SU-DHL-6 (cell line): ENCODE data around the gene RELN.

Experiments used
- H2AFZ ChIP-seq: fragments of 200-600 bp; sonication (generic); 2 replicates; pipeline ENCODE4 v1.6.1; 2014; ENCODE audit warnings: low read depth, mild to moderate bottlenecking, moderate library complexity, mixed read lengths, antibody characterized with exemption, low read length; ENCODE audit not compliant: severe bottlenecking
- H3F3A ChIP-seq: fragments of 200-600 bp; shearing (Covaris generic); 2 replicates; pipeline ENCODE4 v1.6.0; 2016; ENCODE audit warnings: antibody characterized with exemption, mild to moderate bottlenecking; ENCODE audit not compliant: insufficient read depth
- H3K27ac ChIP-seq: fragments of 200-600 bp; sonication (generic); 2 replicates; pipeline ENCODE4 v1.5.1; 2016; ENCODE audit warnings: low read depth, mild to moderate bottlenecking, low read length, moderate library complexity, mixed read lengths
- H3K27me3 ChIP-seq: fragments of 200-600 bp; sonication (generic), shearing (Covaris generic); 2 replicates; pipeline ENCODE4 v1.6.0; 2014; ENCODE audit warnings: mild to moderate bottlenecking, low read length
- H3K36me3 ChIP-seq: fragments of 200-600 bp; sonication (generic); 2 replicates; pipeline ENCODE4 v1.6.1; 2014; ENCODE audit warnings: mild to moderate bottlenecking, low read length, mixed read lengths
- H3K4me2 ChIP-seq: fragments of 300-600, 200-600 bp; shearing (Covaris generic), sonication (generic); 2 replicates; pipeline ENCODE4 v1.6.0; 2014; ENCODE audit warnings: low read length, low read depth, mild to moderate bottlenecking; ENCODE audit not compliant: poor library complexity, severe bottlenecking
- H3K4me3 ChIP-seq: fragments of 200-600 bp; sonication (generic); 2 replicates; pipeline ENCODE4 v1.5.1; 2014; ENCODE audit warnings: antibody characterized with exemption, low read length, mild to moderate bottlenecking, mixed read lengths; ENCODE audit not compliant: insufficient read depth, poor library complexity, severe bottlenecking
- H3K79me2 ChIP-seq: fragments of 200-600 bp; sonication (generic); 2 replicates; pipeline ENCODE4 v1.6.1; 2014; ENCODE audit warnings: mild to moderate bottlenecking, low read length, moderate library complexity; ENCODE audit not compliant: insufficient read depth
- H3K9ac ChIP-seq: fragments of 200-600 bp; sonication (generic); 2 replicates; pipeline ENCODE4 v1.7.0; 2014; ENCODE audit warnings: mild to moderate bottlenecking, low read length
- H3K9me2 ChIP-seq: fragments of 200-600 bp; sonication (generic); replicated peaks from 2 replicates; pipeline ENCODE4 v1.6.1; 2014; ENCODE audit warnings: low read length; ENCODE audit not compliant: insufficient read depth
- H3K9me3 ChIP-seq: fragments of 200-600 bp; sonication (generic); 2 replicates; pipeline ENCODE4 v1.6.1; 2014; ENCODE audit warnings: low read length, mixed read lengths; ENCODE audit not compliant: insufficient read depth
- H4K20me1 ChIP-seq: fragments of 200-600 bp; sonication (generic); 2 replicates; pipeline ENCODE4 v1.6.1; 2014; ENCODE audit warnings: low read depth, mild to moderate bottlenecking, antibody characterized with exemption, low read length, moderate library complexity, mixed read lengths
- CTCF ChIP-seq: fragments of 200-600 bp; sonication (generic); IDR thresholded peaks from one replicate; pipeline ENCODE4 v1.5.1; 2017; ENCODE audit warnings: antibody characterized with exemption, mild to moderate bottlenecking, low read length, moderate library complexity; ENCODE audit not compliant: insufficient read depth, poor library complexity, severe bottlenecking
- EZH2phosphoT487 ChIP-seq: fragments of 200-600 bp; sonication (generic), shearing (Covaris generic); conservative IDR thresholded peaks from 2 replicates; pipeline ENCODE4 v1.6.1; 2018; ENCODE audit warnings: mild to moderate bottlenecking, antibody characterized with exemption, low read length, moderate library complexity, mixed read lengths

The RELN gene

GRCh38 chr7:103715376-103716120 is 273.9 kb downstream of the RELN start:
- no peak for TF ChIP-seq CTCF
- TF ChIP-seq EZH2phosphoT487 = no peak
- H3F3A ChIP-seq = no peaks in the 10 kb centered on the region
- no peak overlapping the region for H3K4me2 ChIP-seq
- no peak overlapping the region for H2AFZ ChIP-seq
- H3K9ac ChIP-seq = no peak overlapping the region
- no peaks in the 10 kb centered on the region for H3K79me2 ChIP-seq
- H4K20me1 ChIP-seq = no peaks in the 10 kb centered on the region
- no peaks in the 10 kb centered on the region for H3K9me3 ChIP-seq
- no peaks in the 10 kb centered on the region for H3K27me3 ChIP-seq
- no peak overlapping the region for H3K4me3 ChIP-seq
- no peaks in the 10 kb centered on the region for H3K36me3 ChIP-seq
- no peak overlapping the region for H3K27ac ChIP-seq
- H3K9me2 ChIP-seq = no peaks in the 10 kb centered on the region

- Histone ChIP-seq H3K27ac (no peak overlapping the region), H3K79me2 (no peaks in the 10 kb centered on the region), H3K4me3 (no peak overlapping the region), H3K4me2 (no peak overlapping the region), H4K20me1 (no peaks in the 10 kb centered on the region), H2AFZ (no peak overlapping the region), H3K9me2 (no peaks in the 10 kb centered on the region), H3K27me3 (no peaks in the 10 kb centered on the region), H3K36me3 (no peaks in the 10 kb centered on the region), H3F3A (no peaks in the 10 kb centered on the region), H3K9ac (no peak overlapping the region), H3K9me3 (no peaks in the 10 kb centered on the region)
- TF ChIP-seq EZH2phosphoT487 (no peak), CTCF (no peak)
Measured at GRCh38 chr7:103714376-103714927, 275.0 kb downstream of the RELN start.

- H3K4me2 ChIP-seq = no peak overlapping the region
- H4K20me1 ChIP-seq = no peaks in the 10 kb centered on the region
- no peak overlapping the region for H3K27ac ChIP-seq
- no peaks in the 10 kb centered on the region for H3K79me2 ChIP-seq
- H3K4me3 ChIP-seq = no peak overlapping the region
- no peaks in the 10 kb centered on the region for H3K36me3 ChIP-seq
- no peaks in the 10 kb centered on the region for H3K9me2 ChIP-seq
- no peaks in the 10 kb centered on the region for H3F3A ChIP-seq
- H2AFZ ChIP-seq = no peak overlapping the region
- H3K9me3 ChIP-seq = no peaks in the 10 kb centered on the region
- H3K9ac ChIP-seq = no peak overlapping the region
- H3K27me3 ChIP-seq = no peaks in the 10 kb centered on the region
- TF ChIP-seq CTCF = no peak
- TF ChIP-seq EZH2phosphoT487 = no peak
Measured at GRCh38 chr7:103712991-103713778, 276.3 kb downstream of the RELN start.
